Ectodermal cell (in vitro differentiated cells): ENCODE measurements around the gene COPS7A. TPM values are rescaled to one million over a fixed set of nuclear protein-coding genes. Genes with fewer than 3 reads are reported as not detected.

ENCODE experiments used
- H3K27ac ChIP-seq: 2 replicates; pipeline ENCODE4 v1.7.0; 2013; ENCODE audit warnings: mild to moderate bottlenecking, low read depth, low read length; ENCODE audit not compliant: insufficient read depth, poor library complexity, severe bottlenecking
- H3K27me3 ChIP-seq: 2 replicates; pipeline ENCODE4 v1.7.0; 2013; ENCODE audit warnings: mild to moderate bottlenecking, low read length; ENCODE audit not compliant: insufficient read depth, control insufficient read depth, poor library complexity, severe bottlenecking
- H3K36me3 ChIP-seq: one replicate; pipeline ENCODE4 v1.7.0; 2013; ENCODE audit warnings: low read length; ENCODE audit not compliant: control insufficient read depth, insufficient read depth
- H3K4me1 ChIP-seq: one replicate; pipeline ENCODE4 v1.7.0; 2013; ENCODE audit warnings: low read length; ENCODE audit not compliant: control insufficient read depth, insufficient read depth
- H3K4me3 ChIP-seq: 2 replicates; pipeline ENCODE4 v1.7.0; 2013; ENCODE audit warnings: low read depth, low read length, control low read depth; ENCODE audit not compliant: insufficient read depth
- H3K9me3 ChIP-seq: 2 replicates; pipeline ENCODE4 v1.7.0; 2013; ENCODE audit warnings: mild to moderate bottlenecking, low read length, moderate library complexity; ENCODE audit not compliant: control insufficient read depth
- WGBS, 2 experiments: methylation state at CpG; one replicate each; pipeline ENCODE4 v1.1.7; 2013; ENCODE audit warnings: missing lambda C conversion rate in 2 of 2; 5-methylcytosine and 5-hydroxymethylcytosine counted together
- polyA plus RNA-seq, 4 experiments: library from polyadenylated mRNA; stranded (reverse); fragments of 50-300 nt; gene quantifications; one replicate each; pipeline ENCODE4 v1.2.3, GENCODE V29; 2013

COPS7A gene, protein sequence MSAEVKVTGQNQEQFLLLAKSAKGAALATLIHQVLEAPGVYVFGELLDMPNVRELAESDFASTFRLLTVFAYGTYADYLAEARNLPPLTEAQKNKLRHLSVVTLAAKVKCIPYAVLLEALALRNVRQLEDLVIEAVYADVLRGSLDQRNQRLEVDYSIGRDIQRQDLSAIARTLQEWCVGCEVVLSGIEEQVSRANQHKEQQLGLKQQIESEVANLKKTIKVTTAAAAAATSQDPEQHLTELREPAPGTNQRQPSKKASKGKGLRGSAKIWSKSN
- 29.4 TPM for polyA plus RNA-seq (2013, experiment 1 of 4)
- 25.8 TPM for polyA plus RNA-seq (2013, experiment 2 of 4)
- polyA plus RNA-seq (2013, experiment 3 of 4): 26.1 TPM
- 34.7 TPM for polyA plus RNA-seq (2013, experiment 4 of 4)

DNA sequence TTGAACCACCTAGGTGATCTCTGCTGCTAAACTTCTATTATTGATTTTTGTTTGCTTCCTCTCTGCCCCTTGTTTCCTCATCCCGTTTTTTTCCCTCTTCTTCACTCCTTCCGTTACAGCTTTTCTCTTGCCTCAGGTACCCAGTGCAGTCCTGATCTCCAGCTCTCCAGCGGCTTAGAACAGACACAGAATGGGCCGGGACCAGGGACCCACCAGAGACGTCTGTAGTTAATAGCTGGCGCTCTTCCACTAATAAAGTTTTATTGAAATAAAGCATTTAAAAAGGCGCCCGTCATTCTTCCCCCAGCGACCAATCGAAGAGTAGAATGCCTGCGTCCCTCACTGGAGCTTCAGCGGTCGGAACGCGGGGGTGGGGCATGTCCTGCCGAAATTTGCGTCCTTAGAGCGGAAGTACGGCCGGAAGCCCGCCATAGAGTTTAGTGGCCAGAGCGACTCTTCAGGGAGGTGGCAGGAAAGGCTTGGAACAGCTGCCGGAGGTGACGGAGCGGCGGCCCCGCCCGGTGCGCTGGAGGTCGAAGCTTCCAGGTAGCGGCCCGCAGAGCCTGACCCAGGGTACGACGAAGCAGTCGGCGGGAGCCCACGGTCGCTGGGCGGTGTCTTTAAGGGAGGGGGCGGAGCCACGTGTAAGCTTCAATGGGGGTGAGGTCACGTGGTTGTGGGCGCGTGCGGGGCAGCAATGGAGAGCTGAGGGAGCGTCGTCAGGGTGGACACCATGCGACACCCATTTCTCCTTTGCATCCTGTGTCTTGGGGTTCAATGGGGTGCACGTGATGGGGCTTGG, at the start of gene COPS7A:
TSS of gene COPS7A (plus strand) at position 440 of the 802 bp plus-strand sequence. CDS start 611 bp downstream, outside the sequence.
- H3K4me1 ChIP-seq: peaks cover 9% of the 10 kb centered on the region

DNA sequence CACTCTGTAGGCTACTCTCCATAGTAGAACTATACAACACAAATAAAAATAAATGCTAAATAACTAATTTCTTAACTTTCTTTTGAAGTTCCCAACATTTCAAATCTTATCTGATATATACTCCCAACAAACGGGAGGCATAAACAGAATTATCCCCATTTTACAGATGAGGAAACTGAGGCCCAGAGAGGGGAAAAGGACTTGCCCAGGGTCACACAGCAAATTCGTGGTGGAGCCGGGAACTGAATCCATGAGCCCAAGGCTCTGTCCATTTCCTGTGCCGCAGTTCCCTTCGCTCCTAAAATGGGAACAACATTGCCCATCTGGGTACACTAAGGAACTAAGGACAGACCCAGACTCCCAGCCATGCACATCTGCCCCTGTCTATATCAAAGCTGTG, 46.9 kb upstream of the COPS7A start:
- H3K4me3 ChIP-seq: no peak overlapping the region
- no peaks in the 10 kb centered on the region for H3K27me3 ChIP-seq
- no peak overlapping the region for H3K27ac ChIP-seq
- H3K4me1 ChIP-seq: no peaks in the 10 kb centered on the region
- H3K36me3 ChIP-seq: peaks cover 42% of the 10 kb centered on the region
- 96% methylated on average over 5 of the region's 5 CpGs for WGBS, 2 experiments
- H3K9me3 ChIP-seq: no peaks in the 10 kb centered on the region

More for the DNA sequence above, at the start of gene COPS7A:
- peak within 1 kb of the TSS; percentile 69 for H3K27ac ChIP-seq
- no peaks in the 10 kb centered on the region for H3K9me3 ChIP-seq
- peak within 1 kb of the TSS; percentile 60 for H3K4me3 ChIP-seq
- peaks cover 6% of the 10 kb centered on the region for H3K36me3 ChIP-seq
- H3K27me3 ChIP-seq: peaks cover 3% of the 10 kb centered on the region
- 0 to 1% methylated on average over 49 of the region's 49 CpGs for WGBS, 2 experiments

DNA sequence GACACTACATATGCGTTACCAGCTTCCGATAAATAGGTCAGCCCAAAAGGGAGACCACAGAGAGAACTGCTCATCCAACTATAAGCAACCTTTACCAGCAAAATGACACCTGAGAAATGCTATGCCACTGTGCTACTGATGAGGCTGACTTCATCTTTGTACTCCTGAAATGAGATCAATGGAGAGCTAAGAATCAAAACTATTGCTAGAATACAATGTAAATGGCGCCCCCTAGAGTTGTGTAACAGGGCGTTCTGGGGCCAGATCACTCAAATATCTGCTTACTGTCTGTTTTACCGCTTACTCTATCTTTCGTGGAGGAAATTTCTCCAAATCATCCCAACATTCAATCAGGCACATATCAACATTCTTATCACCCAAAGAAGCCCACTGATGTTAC, 39.2 kb upstream of the COPS7A start:
- Histone ChIP-seq H3K4me1 (peaks cover 8% of the 10 kb centered on the region), H3K36me3 (peaks cover under 1% of the 10 kb centered on the region), H3K27me3 (no peaks in the 10 kb centered on the region), H3K9me3 (no peaks in the 10 kb centered on the region), H3K4me3 (no peak overlapping the region), H3K27ac (no peak overlapping the region)
- 72% methylated on average over 6 of the region's 6 CpGs for WGBS, 2 experiments

DNA sequence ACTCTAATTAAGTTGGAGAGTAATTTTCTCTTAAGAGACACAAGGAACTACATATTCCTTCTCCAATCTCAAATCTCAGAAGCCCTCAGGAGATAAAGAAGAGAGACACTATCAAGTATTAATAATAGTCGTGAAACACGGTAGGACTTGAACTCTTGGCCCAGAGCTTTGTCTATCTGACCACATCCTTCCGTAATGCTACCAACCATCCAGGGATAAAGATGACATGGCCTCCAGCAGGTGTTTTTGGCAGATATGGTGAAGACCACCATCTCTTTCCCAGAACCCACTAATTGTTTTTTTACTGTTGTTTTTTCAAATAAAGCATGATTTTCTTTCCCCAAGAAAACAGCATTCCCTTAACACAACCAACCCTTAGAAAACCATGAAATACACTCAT, 38.0 kb upstream of the COPS7A start:
- no peaks in the 10 kb centered on the region for H3K27me3 ChIP-seq
- no peak overlapping the region for H3K27ac ChIP-seq
- no peaks in the 10 kb centered on the region for H3K9me3 ChIP-seq
- 94 to 99% methylated on average over 3 of the region's 3 CpGs for WGBS, 2 experiments
- no peak overlapping the region for H3K4me3 ChIP-seq
- peaks cover 13% of the 10 kb centered on the region for H3K4me1 ChIP-seq
- no peaks in the 10 kb centered on the region for H3K36me3 ChIP-seq

DNA sequence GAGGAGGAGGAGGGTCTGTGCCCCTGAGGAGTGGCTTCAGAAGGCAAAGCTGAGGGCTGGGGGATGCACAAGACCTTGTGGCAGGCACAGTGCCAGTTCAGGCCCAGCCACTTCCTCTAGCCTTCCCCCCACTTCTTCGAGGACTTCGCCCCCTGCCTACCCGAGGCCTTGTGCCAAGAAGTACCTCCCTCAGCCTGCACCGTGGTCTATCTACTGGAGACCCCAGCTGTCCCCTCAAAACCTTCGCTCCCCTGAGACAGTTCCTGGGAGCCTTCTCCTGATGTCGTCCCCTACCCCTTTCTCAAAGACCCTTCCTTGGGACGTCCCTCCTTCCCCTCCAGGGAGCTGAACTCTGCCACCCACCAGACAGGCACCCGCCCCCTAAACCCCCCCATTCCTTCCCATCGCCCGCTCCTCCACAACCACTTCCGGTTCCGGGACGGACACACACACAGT, 35.3 kb upstream of the COPS7A start:
- peaks cover 13% of the 10 kb centered on the region for H3K4me1 ChIP-seq
- WGBS, 2 experiments: 0 to 1% methylated on average over 13 of the region's 13 CpGs
- no peaks in the 10 kb centered on the region for H3K9me3 ChIP-seq
- H3K27ac ChIP-seq: peak overlapping the region; percentile 93
- no peaks in the 10 kb centered on the region for H3K36me3 ChIP-seq
- no peaks in the 10 kb centered on the region for H3K27me3 ChIP-seq
- H3K4me3 ChIP-seq: peak overlapping the region; percentile 85

DNA sequence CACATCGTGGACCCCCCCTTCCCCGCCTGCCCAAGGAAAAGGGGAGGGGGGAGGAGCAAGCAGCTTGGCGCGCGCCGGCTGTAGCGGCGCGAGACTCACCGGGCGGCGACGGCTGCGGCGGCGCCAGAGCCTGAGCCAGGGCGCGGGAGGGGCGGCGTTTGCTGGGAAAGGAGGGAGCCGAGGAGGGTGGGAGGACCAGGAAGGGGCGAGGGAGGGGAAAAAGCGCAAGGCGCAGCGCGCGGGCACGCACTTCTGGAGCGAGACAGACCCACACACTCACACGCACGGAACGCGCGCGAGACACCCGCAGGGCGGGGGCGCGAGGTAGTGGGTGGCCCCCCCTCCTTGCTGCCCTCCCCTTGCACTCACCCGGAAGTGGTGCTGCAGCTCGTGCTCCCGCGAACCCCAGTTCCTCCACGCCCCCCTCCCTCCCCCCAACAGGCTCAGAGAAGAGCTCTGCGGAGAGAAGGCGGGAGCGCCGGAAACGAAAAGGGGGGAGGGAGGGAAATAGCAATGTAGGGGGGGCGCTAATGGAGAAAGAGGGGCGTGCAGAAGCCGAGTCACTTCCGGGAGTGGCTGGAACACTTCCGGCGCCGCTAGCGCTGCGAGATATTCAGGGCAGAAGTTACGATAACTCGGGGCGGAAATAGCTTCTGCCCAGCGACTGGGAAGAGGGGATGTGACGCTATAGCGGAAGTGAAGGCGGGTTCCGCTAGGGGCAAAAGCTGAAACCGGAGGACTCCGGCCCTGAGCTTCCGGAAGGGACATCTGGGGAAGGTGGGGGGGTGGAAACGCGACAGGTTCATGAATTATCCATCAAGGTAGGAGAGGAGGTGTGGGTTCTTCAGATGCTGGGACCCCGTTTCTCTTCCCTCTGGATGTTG, 34.6 kb upstream of the COPS7A start, which contains the start of gene ZNF384:
TSS of gene ZNF384 (minus strand) at position 377 of the 884 bp plus-strand sequence. CDS start 9,855 bp downstream, outside the sequence.
- no peaks in the 10 kb centered on the region for H3K36me3 ChIP-seq
- WGBS, 2 experiments: 0% methylated on average over 67 to 70 of the region's 72 CpGs

DNA sequence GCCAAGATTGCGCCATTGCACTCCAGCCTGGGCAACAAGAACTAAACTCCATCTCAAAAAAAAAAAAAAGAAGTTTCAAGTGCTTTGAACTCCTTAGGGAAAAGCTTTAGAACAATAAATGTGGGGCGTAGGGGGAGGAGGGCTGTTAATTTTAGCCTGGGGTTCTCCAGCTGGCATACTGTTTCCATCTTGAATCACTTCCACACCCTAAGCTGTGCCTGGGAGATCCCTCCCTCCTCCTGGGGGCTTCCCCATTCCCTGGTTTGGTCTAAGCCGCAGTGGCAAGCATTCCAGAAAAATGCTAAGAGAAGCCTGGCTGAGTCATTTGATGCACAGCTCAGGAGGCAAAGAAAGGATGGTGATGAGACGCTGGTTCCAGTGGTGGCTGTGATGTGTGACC, 32.4 kb upstream of the COPS7A start:
- 88% methylated on average over 4 of the region's 4 CpGs for WGBS, 2 experiments
- no peaks in the 10 kb centered on the region for H3K27me3 ChIP-seq
- no peak overlapping the region for H3K4me3 ChIP-seq
- H3K9me3 ChIP-seq: no peaks in the 10 kb centered on the region
- H3K4me1 ChIP-seq: peaks cover 13% of the 10 kb centered on the region
- no peak overlapping the region for H3K27ac ChIP-seq
- H3K36me3 ChIP-seq: no peaks in the 10 kb centered on the region

More for the DNA sequence above, 34.6 kb upstream of the COPS7A start, which contains the start of gene ZNF384:
- H3K27me3 ChIP-seq: no peaks in the 10 kb centered on the region
- H3K9me3 ChIP-seq: no peaks in the 10 kb centered on the region
- peaks cover 13% of the 10 kb centered on the region for H3K4me1 ChIP-seq
- peak within 1 kb of the TSS; percentile 93 for H3K27ac ChIP-seq
- H3K4me3 ChIP-seq: peak within 1 kb of the TSS; percentile 85

DNA sequence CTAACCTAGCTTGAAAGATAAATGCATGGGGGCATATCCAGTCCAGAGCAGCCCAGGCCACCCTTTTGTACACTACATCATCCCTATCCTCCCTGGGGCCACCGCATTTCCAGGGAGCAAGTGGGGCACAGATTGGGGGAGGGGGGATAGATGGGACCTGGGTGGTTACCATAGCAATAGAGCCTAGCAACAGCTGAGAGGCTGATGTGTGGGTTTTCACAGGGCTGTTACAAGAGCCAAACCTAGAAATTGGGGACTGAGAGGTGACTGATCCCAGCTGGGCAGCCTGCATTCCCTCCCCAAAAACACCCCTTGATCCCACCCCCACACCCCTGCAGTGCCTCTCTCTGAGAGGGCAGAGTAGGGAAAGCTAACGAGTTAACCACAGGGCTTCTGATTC, 31.0 kb upstream of the COPS7A start:
- H3K4me3 ChIP-seq: no peak overlapping the region
- no peak overlapping the region for H3K27ac ChIP-seq
- H3K27me3 ChIP-seq: no peaks in the 10 kb centered on the region
- no peaks in the 10 kb centered on the region for H3K9me3 ChIP-seq
- peaks cover 4% of the 10 kb centered on the region for H3K4me1 ChIP-seq
- 50 to 71% methylated on average over 1 to 2 of the region's 2 CpGs for whole genome bisulfite sequencing, 2 experiments
- H3K36me3 ChIP-seq: no peaks in the 10 kb centered on the region

DNA sequence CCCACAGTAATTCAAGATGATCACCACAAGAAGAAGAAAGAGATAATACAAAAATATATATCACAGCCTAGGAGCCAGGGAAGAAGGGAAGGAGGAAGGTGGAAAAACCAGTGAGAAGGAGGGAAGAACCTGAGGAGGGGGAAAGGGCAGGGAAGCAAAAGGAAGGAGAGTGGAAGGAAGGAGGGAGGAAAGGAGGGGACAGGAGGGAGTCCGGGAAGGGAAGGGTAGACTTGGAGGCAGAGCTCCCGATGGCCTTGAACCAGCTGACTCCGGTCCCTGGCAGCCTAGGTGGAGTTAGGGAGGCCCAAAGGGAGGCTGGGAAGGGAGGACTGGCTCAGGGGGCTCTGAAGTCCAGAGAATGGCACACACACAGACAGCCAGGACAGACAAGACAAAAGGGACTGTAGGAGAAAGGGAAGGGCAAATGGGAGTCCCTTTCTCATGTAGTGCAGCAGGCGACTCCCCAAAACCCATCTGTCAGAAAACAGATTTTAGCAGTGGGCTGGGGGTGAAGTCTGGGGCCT, 30.0 kb upstream of the COPS7A start:
- WGBS, 2 experiments: 90 to 92% methylated on average over 4 of the region's 4 CpGs
- Histone ChIP-seq H3K4me1 (peaks cover 9% of the 10 kb centered on the region), H3K36me3 (no peaks in the 10 kb centered on the region), H3K9me3 (no peaks in the 10 kb centered on the region), H3K27me3 (peaks cover 8% of the 10 kb centered on the region), H3K4me3 (no peak overlapping the region), H3K27ac (no peak overlapping the region)
